Neural cell (in vitro differentiated cells): ENCODE data around the gene KIF5A. TPM values are rescaled to one million over a fixed set of nuclear protein-coding genes. Genes with fewer than 3 reads are reported as not detected.

Experiments used
- H2AFZ ChIP-seq: fragments of 200-600, 300-800 bp; sonication (generic), shearing (Covaris generic); 2 replicates; pipeline ENCODE4 v1.6.0; 2014; ENCODE audit warnings: low read depth, mild to moderate bottlenecking, antibody characterized with exemption, low read length, moderate library complexity
- H3F3A ChIP-seq: fragments of 200-600 bp; shearing (Covaris generic); 2 replicates; pipeline ENCODE4 v1.6.1; 2016; ENCODE audit warnings: mild to moderate bottlenecking, moderate library complexity, mixed read lengths, antibody characterized with exemption, low read length; ENCODE audit not compliant: insufficient read depth, poor library complexity, severe bottlenecking
- H3K27ac ChIP-seq: fragments of 200-600, 300-800 bp; sonication (generic), shearing (Covaris generic); 2 replicates; pipeline ENCODE4 v1.5.1; 2014; ENCODE audit warnings: mild to moderate bottlenecking, low read length, moderate library complexity
- H3K27me3 ChIP-seq: fragments of 300-800, 200-600 bp; sonication (generic), shearing (Covaris generic); 2 replicates; pipeline ENCODE4 v1.6.0; 2014; ENCODE audit warnings: mild to moderate bottlenecking, low read depth, low read length, moderate library complexity; ENCODE audit not compliant: insufficient read depth
- H3K36me3 ChIP-seq: fragments of 300-800, 200-600 bp; sonication (generic), shearing (Covaris generic); 2 replicates; pipeline ENCODE4 v1.5.1; 2014; ENCODE audit warnings: mild to moderate bottlenecking, antibody characterized with exemption, low read length, moderate library complexity; ENCODE audit not compliant: insufficient read depth
- H3K4me2 ChIP-seq: fragments of 300-800, 200-600 bp; sonication (generic), shearing (Covaris generic); 2 replicates; pipeline ENCODE4 v1.6.0; 2014; ENCODE audit warnings: mild to moderate bottlenecking, low read length
- H3K4me3 ChIP-seq: fragments of 300-800, 200-600 bp; sonication (generic), shearing (Covaris generic); 2 replicates; pipeline ENCODE4 v1.5.1; 2014; ENCODE audit warnings: mild to moderate bottlenecking, low read length, moderate library complexity
- H3K79me2 ChIP-seq: fragments of 200-600 bp; shearing (Covaris generic); replicated peaks from 2 replicates; pipeline ENCODE4 v1.6.0; 2014; ENCODE audit warnings: mild to moderate bottlenecking, low read length, moderate library complexity; ENCODE audit not compliant: insufficient read depth
- H3K9ac ChIP-seq: fragments of 300-800, 200-600 bp; sonication (generic), shearing (Covaris generic); 2 replicates; pipeline ENCODE4 v1.6.1; 2016; ENCODE audit warnings: mild to moderate bottlenecking, low read length, mixed read lengths
- H3K9me2 ChIP-seq: fragments of 200-600 bp; shearing (Covaris generic); 2 replicates; pipeline ENCODE4 v1.6.1; 2016; ENCODE audit warnings: mild to moderate bottlenecking, low read length, mixed read lengths; ENCODE audit not compliant: insufficient read depth
- H3K9me3 ChIP-seq: fragments of 200-600, 300-800 bp; sonication (generic), shearing (Covaris generic); 2 replicates; pipeline ENCODE4 v1.6.1; 2016; ENCODE audit warnings: mild to moderate bottlenecking, mixed run types, low read length, moderate library complexity, mixed read lengths
- H4K20me1 ChIP-seq: fragments of 200-600 bp; shearing (Covaris generic); 2 replicates; pipeline ENCODE4 v1.6.1; 2016; ENCODE audit warnings: mild to moderate bottlenecking, mixed run types; ENCODE audit not compliant: insufficient read depth
- EP300 ChIP-seq: fragments of 450-650 bp; conservative IDR thresholded peaks from 2 replicates; pipeline ENCODE4 v1.6.1; 2014; ENCODE audit warnings: antibody characterized with exemption, mild to moderate bottlenecking, moderate library complexity; ENCODE audit not compliant: poor library complexity, severe bottlenecking
- EZH2 ChIP-seq: fragments of 200-600, 300-800 bp; shearing (Covaris generic), sonication (generic); IDR thresholded peaks from 2 replicates; pipeline ENCODE4 v1.6.1; 2014; ENCODE audit warnings: antibody characterized with exemption, low read length, borderline replicate concordance, mild to moderate bottlenecking; ENCODE audit not compliant: insufficient read depth, poor library complexity, severe bottlenecking
- MXI1 ChIP-seq: fragments of 450-650 bp; conservative IDR thresholded peaks from 2 replicates; pipeline ENCODE4 v1.6.1; 2014; ENCODE audit warnings: antibody characterized with exemption, mild to moderate bottlenecking; ENCODE audit not compliant: poor library complexity, severe bottlenecking
- POLR2AphosphoS5 ChIP-seq: IDR thresholded peaks from 2 replicates; pipeline ENCODE4 v1.6.1; 2012
- RAD21 ChIP-seq: fragments of 450-650 bp; conservative IDR thresholded peaks from 2 replicates; pipeline ENCODE4 v1.6.1; 2014; ENCODE audit warnings: antibody characterized with exemption, mild to moderate bottlenecking, moderate library complexity
- REST ChIP-seq: IDR thresholded peaks from 2 replicates; pipeline ENCODE4 v1.6.1; 2012; ENCODE audit warnings: borderline replicate concordance
- SMC3 ChIP-seq: fragments of 450-650 bp; conservative IDR thresholded peaks from 2 replicates; pipeline ENCODE4 v1.6.1; 2014; ENCODE audit warnings: antibody characterized with exemption, mild to moderate bottlenecking, moderate library complexity; ENCODE audit not compliant: poor library complexity
- TAF1 ChIP-seq: IDR thresholded peaks from 2 replicates; pipeline ENCODE4 v1.6.1; 2012; ENCODE audit warnings: low read depth
- polyA plus RNA-seq: library from polyadenylated mRNA; depleted of rRNA; stranded (reverse); fragments of >200 nt; gene quantifications from 2 replicates; pipeline ENCODE4 v1.2.3, GENCODE V29; 2014
- TF ChIP-seq, protein P1 (sequence below): fragments of 450-650 bp; IDR thresholded peaks from 2 replicates; pipeline ENCODE4 v1.5.1; 2014; ENCODE audit warnings: antibody characterized with exemption, mild to moderate bottlenecking, moderate library complexity; ENCODE audit not compliant: poor library complexity, severe bottlenecking

The KIF5A gene
- polyA plus RNA-seq, 1 donor from 2014 or later = 58.8 TPM

DNA sequence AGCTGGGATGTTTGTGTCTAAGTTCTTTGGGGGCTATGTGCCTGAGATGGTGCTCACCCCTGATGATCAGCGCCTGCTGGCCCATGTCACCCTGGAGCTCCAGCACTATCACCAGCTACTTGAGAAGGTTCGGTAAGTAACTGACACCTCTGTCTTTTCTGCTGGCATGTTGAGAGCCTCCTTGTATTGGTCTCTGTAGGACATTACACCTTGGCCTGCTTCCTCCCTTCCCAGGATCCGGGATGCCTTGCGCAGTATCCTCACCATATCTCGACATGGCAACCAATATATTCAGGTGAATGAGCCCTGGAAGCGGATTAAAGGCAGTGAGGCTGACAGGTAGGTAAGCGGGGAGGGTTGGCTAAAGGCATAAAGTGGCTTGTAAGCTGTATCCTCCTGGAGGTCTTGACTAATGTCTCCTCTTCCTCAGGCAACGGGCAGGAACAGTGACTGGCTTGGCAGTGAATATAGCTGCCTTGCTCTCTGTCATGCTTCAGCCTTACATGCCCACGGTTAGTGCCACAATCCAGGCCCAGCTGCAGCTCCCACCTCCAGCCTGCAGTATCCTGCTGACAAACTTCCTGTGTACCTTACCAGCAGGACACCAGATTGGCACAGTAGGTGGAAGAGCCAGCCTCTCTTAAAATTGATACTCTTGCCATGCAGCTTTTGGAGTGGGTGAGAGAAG lies 35.0 kb upstream of the KIF5A start:
- TF ChIP-seq REST (no peak), EP300 (no peak), MXI1 (no peak), POLR2AphosphoS5 (no peak), TAF1 (no peak), RAD21 (no peak), SMC3 (no peak), EZH2 (no peak)
- TF ChIP-seq, protein P1, sequence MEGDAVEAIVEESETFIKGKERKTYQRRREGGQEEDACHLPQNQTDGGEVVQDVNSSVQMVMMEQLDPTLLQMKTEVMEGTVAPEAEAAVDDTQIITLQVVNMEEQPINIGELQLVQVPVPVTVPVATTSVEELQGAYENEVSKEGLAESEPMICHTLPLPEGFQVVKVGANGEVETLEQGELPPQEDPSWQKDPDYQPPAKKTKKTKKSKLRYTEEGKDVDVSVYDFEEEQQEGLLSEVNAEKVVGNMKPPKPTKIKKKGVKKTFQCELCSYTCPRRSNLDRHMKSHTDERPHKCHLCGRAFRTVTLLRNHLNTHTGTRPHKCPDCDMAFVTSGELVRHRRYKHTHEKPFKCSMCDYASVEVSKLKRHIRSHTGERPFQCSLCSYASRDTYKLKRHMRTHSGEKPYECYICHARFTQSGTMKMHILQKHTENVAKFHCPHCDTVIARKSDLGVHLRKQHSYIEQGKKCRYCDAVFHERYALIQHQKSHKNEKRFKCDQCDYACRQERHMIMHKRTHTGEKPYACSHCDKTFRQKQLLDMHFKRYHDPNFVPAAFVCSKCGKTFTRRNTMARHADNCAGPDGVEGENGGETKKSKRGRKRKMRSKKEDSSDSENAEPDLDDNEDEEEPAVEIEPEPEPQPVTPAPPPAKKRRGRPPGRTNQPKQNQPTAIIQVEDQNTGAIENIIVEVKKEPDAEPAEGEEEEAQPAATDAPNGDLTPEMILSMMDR = no peak
- Histone ChIP-seq H4K20me1 (no peaks in the 10 kb centered on the region), H3K9ac (no peak overlapping the region)

DNA sequence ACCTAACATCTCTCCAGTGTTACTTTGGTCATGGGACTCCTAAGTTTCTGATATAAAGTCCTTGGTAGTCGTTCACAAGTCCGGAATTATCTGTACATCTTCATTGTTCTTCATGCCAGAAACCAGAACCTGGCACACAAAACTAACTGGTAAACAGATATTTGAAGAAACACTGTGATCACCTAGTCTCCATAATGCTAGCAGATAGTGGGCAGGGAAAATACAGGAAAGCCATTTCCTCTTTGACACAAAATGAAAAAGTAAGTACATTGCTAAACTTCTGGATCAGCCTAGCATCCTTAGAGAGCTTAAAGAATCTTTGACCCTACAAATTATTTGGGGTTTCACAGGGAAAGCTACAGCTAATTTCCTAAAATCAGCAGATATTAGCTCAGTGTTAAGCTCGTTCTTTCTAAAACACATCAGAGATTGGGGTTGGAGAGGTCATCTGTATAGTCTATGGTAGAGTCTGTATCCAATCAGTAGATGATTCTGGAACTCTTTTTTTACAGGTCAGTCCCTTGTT lies 34.4 kb upstream of the KIF5A start:
- Histone ChIP-seq H2AFZ (no peak overlapping the region), H3K79me2 (peaks cover 19% of the 10 kb centered on the region), H4K20me1 (no peaks in the 10 kb centered on the region), H3K9ac (no peak overlapping the region), H3K27ac (no peak overlapping the region), H3K9me3 (no peaks in the 10 kb centered on the region), H3K36me3 (peaks cover 7% of the 10 kb centered on the region), H3K4me3 (no peak overlapping the region), H3K27me3 (no peaks in the 10 kb centered on the region), H3K4me2 (no peak overlapping the region), H3F3A (no peaks in the 10 kb centered on the region), H3K9me2 (no peaks in the 10 kb centered on the region)
- TF ChIP-seq POLR2AphosphoS5 (no peak), EP300 (no peak), SMC3 (no peak), REST (no peak), EZH2 (no peak), TAF1 (no peak), MXI1 (no peak), RAD21 (no peak)
- TF ChIP-seq, protein P1 = no peak

More for the DNA sequence above, 35.0 kb upstream of the KIF5A start:
- Histone ChIP-seq H3K4me2 (no peak overlapping the region), H3K27me3 (no peaks in the 10 kb centered on the region), H3K36me3 (peaks cover 7% of the 10 kb centered on the region), H3K27ac (no peak overlapping the region), H3F3A (no peaks in the 10 kb centered on the region), H2AFZ (no peak overlapping the region), H3K9me3 (no peaks in the 10 kb centered on the region), H3K9me2 (no peaks in the 10 kb centered on the region), H3K79me2 (peaks cover 19% of the 10 kb centered on the region), H3K4me3 (no peak overlapping the region)
